Stimulated activated CD4-positive, alpha-beta T cell treated with anti-CD3 and anti-CD28 coated beads, Interleukin-4, amount 100 ng/mL, for 48 hours (primary cell): ENCODE data around the gene DACT2.
"Not testable (repeated sequence)": the region's sequence is repeated elsewhere in the genome, so short reads cannot be mapped to it uniquely, and the experiment has no call there.

ENCODE experiments used
- DNase-seq, 2 donors: peaks; one replicate each; pipeline ENCODE4 v3.0.0-alpha.2; 2020; ENCODE audit warnings: low read depth in 2 of 2

The DACT2 gene

GRCh38 chr6:168326294-168327261, 7.0 kb upstream of the DACT2 start:
- no peak for DNase-seq

- DNase-seq = no peak
These were observed 3.4 kb upstream of the DACT2 start for GRCh38 chr6:168322966-168323365.

- no peak for DNase-seq
These were observed 1.1 kb upstream of the DACT2 start for GRCh38 chr6:168320634-168321033.

- DNase-seq = no peak
These were observed 848 bp downstream of the DACT2 start for GRCh38 chr6:168318579-168319278.

- no peak for DNase-seq
These were observed 1.5 kb downstream of the DACT2 start for GRCh38 chr6:168318090-168318489.

GRCh38 chr6:168315596-168315995, 4.0 kb downstream of the DACT2 start:
- no peak for DNase-seq

GRCh38 chr6:168314948-168315347, 4.6 kb downstream of the DACT2 start:
- DNase-seq = no peak

- no peak for DNase-seq
These were observed 5.6 kb downstream of the DACT2 start for GRCh38 chr6:168314021-168314420.

- no peak for DNase-seq
These were observed 6.1 kb downstream of the DACT2 start for GRCh38 chr6:168313431-168314011.

GRCh38 chr6:168312125-168312507, 7.5 kb downstream of the DACT2 start:
- not testable (repeated sequence) for DNase-seq

GRCh38 chr6:168311410-168312124, 8.0 kb downstream of the DACT2 start:
- DNase-seq = no peak

- DNase-seq = no peak
These were observed 8.6 kb downstream of the DACT2 start for GRCh38 chr6:168310945-168311344.

GRCh38 chr6:168310403-168310802, 9.2 kb downstream of the DACT2 start:
- DNase-seq = no peak

GRCh38 chr6:168309997-168310396, 9.6 kb downstream of the DACT2 start:
- DNase-seq = no peak

GRCh38 chr6:168309183-168309582, 10.4 kb downstream of the DACT2 start:
- no peak for DNase-seq

GRCh38 chr6:168308390-168309144, 11.0 kb downstream of the DACT2 start:
- DNase-seq = no peak

- no peak for DNase-seq
These were observed 11.9 kb downstream of the DACT2 start for GRCh38 chr6:168307695-168308021.

- DNase-seq = no peak
These were observed 12.4 kb downstream of the DACT2 start for GRCh38 chr6:168307015-168307694.

GRCh38 chr6:168305863-168306262, 13.7 kb downstream of the DACT2 start:
- DNase-seq = no peak

GRCh38 chr6:168305096-168305749, 14.4 kb downstream of the DACT2 start:
- no peak for DNase-seq

GRCh38 chr6:168304752-168305015, 14.9 kb downstream of the DACT2 start:
- DNase-seq = no peak
